SK-N-SH (cell line): Measurements from ENCODE around the gene KDM6B. TPM values are rescaled to one million over a fixed set of nuclear protein-coding genes. Genes with fewer than 3 reads are reported as not detected.
A peak's percentile ranks its signal among the peaks of the same experiment; 100 is the strongest.

ENCODE experiments used
- CTCF ChIA-PET: fragments of 300-600, 350-600 bp; formaldehyde crosslinking; extraction: SDS; loops from one replicate; lab custom pipeline; 2021; lab: Yijun Ruan, JAX
- POLR2A ChIA-PET: fragments of 350-600 bp; sonication (Branson Sonifier 250); formaldehyde crosslinking; extraction: SDS; loops from one replicate; lab custom pipeline; 2020; ENCODE audit warnings: antibody characterized with exemption, inconsistent platforms; lab: Yijun Ruan, JAX
- DNase-seq: peaks from one replicate; pipeline ENCODE4 v3.0.0; 2012
- H2AFZ ChIP-seq: fragments of 200-600 bp; sonication (generic); 2 replicates; pipeline ENCODE4 v1.8.1; 2016; ENCODE audit warnings: antibody characterized with exemption, mild to moderate bottlenecking, low read depth
- H3F3A ChIP-seq: fragments of 200-600 bp; sonication (generic); replicated peaks from 2 replicates; pipeline ENCODE3; 2016; ENCODE audit warnings: antibody characterized with exemption, mild to moderate bottlenecking; ENCODE audit not compliant: insufficient read depth
- H3K27ac ChIP-seq, 2 experiments: fragments of 200-500 bp in 1 of 2; fragments of 200-600 bp in 1 of 2; sonication (Bioruptor generic) in 1 of 2; sonication (generic), shearing (Covaris generic) in 1 of 2; 2 replicates each; pipeline versions ENCODE4 v1.5.1 to v1.6.1; 2014 to 2016; ENCODE audit warnings: low read depth in 2 of 2, inconsistent platforms in 1 of 2, low read length in 1 of 2, mild to moderate bottlenecking in 1 of 2, mixed read lengths in 1 of 2
- H3K27me3 ChIP-seq: fragments of 200-600 bp; sonication (generic), shearing (Covaris generic); 2 replicates; pipeline ENCODE4 v1.6.1; 2016; ENCODE audit warnings: mixed run types; ENCODE audit not compliant: insufficient read depth
- H3K36me3 ChIP-seq, 2 experiments: fragments of 200-500 bp in 1 of 2; fragments of 200-600 bp in 1 of 2; sonication (Bioruptor generic) in 1 of 2; sonication (generic) in 1 of 2; replicated peaks in 1 of 2; 2 replicates each; pipeline versions ENCODE3 to v1.5.1; 2014 to 2016; ENCODE audit warnings: low read length in 1 of 2, mild to moderate bottlenecking in 1 of 2; ENCODE audit not compliant: insufficient read depth in 2 of 2, control insufficient read depth in 1 of 2
- H3K4me1 ChIP-seq, 2 experiments: fragments of 200-500 bp in 1 of 2; fragments of 200-600 bp in 1 of 2; sonication (Bioruptor generic) in 1 of 2; sonication (generic), shearing (Covaris generic) in 1 of 2; 2 replicates each; pipeline versions ENCODE4 v1.5.1 to v1.6.1; 2014 to 2016; ENCODE audit warnings: low read depth in 1 of 2, low read length in 1 of 2, mixed run types in 1 of 2; ENCODE audit not compliant: insufficient read depth in 2 of 2, control insufficient read depth in 1 of 2
- H3K4me2 ChIP-seq: fragments of 200-600 bp; sonication (generic), shearing (Covaris generic); 2 replicates; pipeline ENCODE4 v1.6.1; 2017; ENCODE audit warnings: mixed run types
- H3K4me3 ChIP-seq, 2 experiments: fragments of 200-500 bp in 1 of 2; fragments of 200-600 bp in 1 of 2; sonication (Bioruptor generic) in 1 of 2; sonication (generic), shearing (Covaris generic) in 1 of 2; 2 replicates each; pipeline versions ENCODE4 v1.5.1 to v1.8.1; 2014 to 2016; ENCODE audit warnings: low read depth in 2 of 2, inconsistent platforms in 1 of 2, low read length in 1 of 2, mild to moderate bottlenecking in 1 of 2, mixed read lengths in 1 of 2, moderate library complexity in 1 of 2
- H3K79me2 ChIP-seq: fragments of 200-600 bp; sonication (generic); 2 replicates; pipeline ENCODE4 v1.8.1; 2017; ENCODE audit warnings: mild to moderate bottlenecking; ENCODE audit not compliant: insufficient read depth
- H3K9ac ChIP-seq: fragments of 200-600 bp; sonication (generic); 2 replicates; pipeline ENCODE4 v1.6.1; 2017; ENCODE audit warnings: mixed run types
- H3K9me2 ChIP-seq: fragments of 200-600 bp; sonication (generic); 2 replicates; pipeline ENCODE4 v1.6.1; 2017; ENCODE audit warnings: mixed run types
- H3K9me3 ChIP-seq: fragments of 200-600 bp; sonication (generic); 2 replicates; pipeline ENCODE4 v1.6.1; 2017; ENCODE audit warnings: mixed run types, mild to moderate bottlenecking, moderate library complexity
- H4K20me1 ChIP-seq: fragments of 200-600 bp; sonication (generic); 2 replicates; pipeline ENCODE4 v1.6.1; 2017; ENCODE audit warnings: mild to moderate bottlenecking, mixed run types; ENCODE audit not compliant: insufficient read depth
- ELF1 ChIP-seq: IDR thresholded peaks from 2 replicates; pipeline ENCODE4 v1.4.0; 2012
- EP300 ChIP-seq, 2 experiments: IDR thresholded peaks; 2 replicates each; pipeline versions ENCODE4 v1.4.0 to v1.6.1; 2012; ENCODE audit warnings: borderline replicate concordance in 1 of 2, low read depth in 1 of 2, low read length in 1 of 2
- FOXJ3 ChIP-seq: sonication (generic); formaldehyde crosslinking; IDR thresholded peaks from 2 replicates; pipeline ENCODE4 v1.5.1; 2020; ENCODE audit warnings: mild to moderate bottlenecking, missing genetic modification reagents
- GABPA ChIP-seq: IDR thresholded peaks from 2 replicates; pipeline ENCODE4 v1.4.0; 2012; ENCODE audit warnings: low read depth, mild to moderate bottlenecking
- IRF3 ChIP-seq: fragments of 150-350 bp; IDR thresholded peaks from 2 replicates; pipeline ENCODE4 v1.6.1; 2016; ENCODE audit warnings: mild to moderate bottlenecking, low read depth, low read length
- NFIC ChIP-seq: IDR thresholded peaks from 2 replicates; pipeline ENCODE4 v1.4.0; 2012; ENCODE audit warnings: borderline replicate concordance
- NRF1 ChIP-seq: IDR thresholded peaks from 2 replicates; pipeline ENCODE4 v1.6.1; 2012; ENCODE audit warnings: low read depth, mild to moderate bottlenecking, low read length
- PBX3 ChIP-seq: IDR thresholded peaks from 2 replicates; pipeline ENCODE4; 2012
- POLR2AphosphoS5 ChIP-seq: IDR thresholded peaks from 2 replicates; pipeline ENCODE4 v1.6.1; 2012; ENCODE audit warnings: low read depth, low read length
- RAD21 ChIP-seq: IDR thresholded peaks from 2 replicates; pipeline ENCODE4 v1.6.1; 2012; ENCODE audit warnings: mild to moderate bottlenecking, low read length
- RCOR1 ChIP-seq: fragments of 150-350 bp; IDR thresholded peaks from 2 replicates; pipeline ENCODE4 v1.6.1; 2017; ENCODE audit warnings: antibody characterized with exemption, low read length
- REST ChIP-seq: IDR thresholded peaks from 2 replicates; pipeline ENCODE4 v1.6.1; 2012; ENCODE audit warnings: mild to moderate bottlenecking, low read depth, low read length, moderate library complexity
- RFX5 ChIP-seq: IDR thresholded peaks from 2 replicates; pipeline ENCODE4 v1.6.1; 2012; ENCODE audit warnings: mild to moderate bottlenecking, improper control_type of control experiment, low read length
- RXRA ChIP-seq: IDR thresholded peaks from 2 replicates; pipeline ENCODE4 v1.4.0; 2012; ENCODE audit warnings: low read depth, mild to moderate bottlenecking, borderline replicate concordance
- SIN3A ChIP-seq: IDR thresholded peaks from 2 replicates; pipeline ENCODE4 v1.6.1; 2012; ENCODE audit warnings: low read depth, mild to moderate bottlenecking, low read length, moderate library complexity, borderline replicate concordance
- SMC3 ChIP-seq: IDR thresholded peaks from 2 replicates; pipeline ENCODE4 v1.6.1; 2012; ENCODE audit warnings: low read depth, low read length, improper control_type of control experiment
- TCF12 ChIP-seq: IDR thresholded peaks from 2 replicates; pipeline ENCODE4 v1.4.0; 2012
- TEAD4 ChIP-seq: IDR thresholded peaks from 2 replicates; pipeline ENCODE4 v1.4.0; 2012; ENCODE audit warnings: mild to moderate bottlenecking, borderline replicate concordance; ENCODE audit not compliant: insufficient read depth
- USF1 ChIP-seq: IDR thresholded peaks from 2 replicates; pipeline ENCODE4 v1.4.0; 2012; ENCODE audit warnings: low read depth, borderline replicate concordance
- USF2 ChIP-seq: fragments of 150-350 bp; IDR thresholded peaks from 2 replicates; pipeline ENCODE4 v1.6.1; 2017; ENCODE audit warnings: antibody characterized with exemption, low read length, low read depth, borderline replicate concordance
- YY1 ChIP-seq: IDR thresholded peaks from 2 replicates; pipeline ENCODE4 v1.4.0; 2012; ENCODE audit warnings: low read depth, mild to moderate bottlenecking
- ZBTB33 ChIP-seq: IDR thresholded peaks from 2 replicates; pipeline ENCODE4 v1.4.0; 2012; ENCODE audit warnings: low read depth, borderline replicate concordance
- WGBS: methylation state at CpG from one replicate; pipeline ENCODE4 v1.1.6; 2017; ENCODE audit warnings: low lambda C conversion rate; 5-methylcytosine and 5-hydroxymethylcytosine counted together
- polyA plus RNA-seq, 3 experiments: library from polyadenylated mRNA; depleted of rRNA; stranded (reverse); fragments of >200 nt; gene quantifications; 2 replicates each; pipeline ENCODE4 v1.2.3, GENCODE V29; 2012

Gene KDM6B
- polyA plus RNA-seq, 1 of the 3 experiments (the other 2 are of a cell fraction), result 2.6 TPM

- under 1% methylated on average over 37 of the region's 69 CpGs for WGBS
- Histone ChIP-seq H2AFZ (peak overlapping the region; percentile 94; the same call in 1 of the 2 replicates), H4K20me1 (peaks cover 18% of the 10 kb centered on the region), H3K79me2 (peaks cover 33% of the 10 kb centered on the region), H3K27me3 (peaks cover 7% of the 10 kb centered on the region; the same call in 1 of the 2 replicates), H3K36me3 (peaks cover 0 to 6% of the 10 kb centered on the region in 2 experiments), H3K4me2 (peak overlapping the region; percentile 99), H3K9ac (peak overlapping the region; percentile 99), H3F3A (peaks cover 25% of the 10 kb centered on the region), H3K9me3 (no peaks in the 10 kb centered on the region), H3K27ac (peak overlapping the region; percentile 98 to 99), H3K9me2 (no peaks in the 10 kb centered on the region), H3K4me1 (peaks cover 21 to 27% of the 10 kb centered on the region in 2 experiments), H3K4me3 (peak overlapping the region; percentile 90 to 97)
- ChIA-PET POLR2A (interaction anchor here (0.7 to 3.2 kb wide), 6 partner anchors 9 to 286 kb away, joined by 3 to 19 read pairs (median 4); partner anchors contain the start of genes CHD3, CYB5D1, NAA38 and TNFSF12), CTCF (interaction anchor here (0.6 to 6.5 kb wide), 32 partner anchors 9 to 246 kb away, joined by 3 to 79 read pairs (median 4); partner anchors contain the start of genes CYB5D1, DNAH2, NAA38 and TMEM88)
- peak; percentile 92 for DNase-seq
- TF ChIP-seq TCF12, result no peak; the same call in 1 of the 2 replicates
- TF ChIP-seq REST, result no peak
- TF ChIP-seq PBX3, result peak; percentile 53
- peak; percentile 84 for TF ChIP-seq NRF1
- peak; percentile 52; the same call in 1 of the 2 replicates for TF ChIP-seq SIN3A
- no peak for TF ChIP-seq ELF1
- TF ChIP-seq RFX5, result peak; percentile 96
- TF ChIP-seq GABPA, result no peak
- TF ChIP-seq TEAD4, result no peak
- TF ChIP-seq EP300 (IDR thresholded peaks at IDR 0.05; ENCODE audit: borderline replicate concordance in 1 of 2, low read depth in 1 of 2, low read length in 1 of 2), result no peak; a peak in 2 of 4 replicates
- no peak for TF ChIP-seq NFIC
- TF ChIP-seq ZBTB33, result peak; percentile 56; the same call in 1 of the 2 replicates
- TF ChIP-seq IRF3, result peak; percentile 13; the same call in 1 of the 2 replicates
- TF ChIP-seq RCOR1, result peak; percentile 50
- no peak for TF ChIP-seq USF2
- peak; percentile 78 for TF ChIP-seq SMC3
- no peak for TF ChIP-seq RXRA
- peak; percentile 35; the same call in 1 of the 2 replicates for TF ChIP-seq USF1
- TF ChIP-seq YY1, result no peak
- peak; percentile 56; the same call in 1 of the 2 replicates for TF ChIP-seq FOXJ3 (CRISPR knock-in tag)
- peak; percentile 28 for TF ChIP-seq POLR2AphosphoS5
- TF ChIP-seq RAD21, result peak; percentile 75
Observed at GRCh38 chr17:7834957-7835813, 1.2 kb downstream of the KDM6B start.
